Activated T-cell treated with anti-CD3 and anti-CD28 coated beads, Interleukin-2, amount 50 U/mL, for 24 hours (primary cell): Measurements from ENCODE around the gene FAM237B.

Experiments used
- DNase-seq: peaks from one replicate; pipeline ENCODE4 v3.0.0-alpha.2; 2020
- H3K27ac Mint-ChIP-seq: 2 replicates; pipeline ENCODE4 v1.8.0; 2020; ENCODE audit warnings: mild to moderate bottlenecking, mixed read lengths
- H3K27me3 Mint-ChIP-seq: 2 replicates; pipeline ENCODE4 v1.8.0; 2020; ENCODE audit warnings: mixed read lengths
- H3K36me3 Mint-ChIP-seq: 2 replicates; pipeline ENCODE4 v1.8.0; 2020; ENCODE audit warnings: low read depth, mixed read lengths
- H3K4me1 Mint-ChIP-seq: 2 replicates; pipeline ENCODE4 v1.8.0; 2020; ENCODE audit warnings: low read depth, mixed read lengths
- H3K4me3 Mint-ChIP-seq: 2 replicates; pipeline ENCODE4 v1.8.0; 2020; ENCODE audit warnings: mild to moderate bottlenecking, moderate library complexity, mixed read lengths
- H3K9me3 Mint-ChIP-seq: 2 replicates; pipeline ENCODE4 v1.8.0; 2020; ENCODE audit warnings: mixed read lengths

Gene FAM237B

DNA sequence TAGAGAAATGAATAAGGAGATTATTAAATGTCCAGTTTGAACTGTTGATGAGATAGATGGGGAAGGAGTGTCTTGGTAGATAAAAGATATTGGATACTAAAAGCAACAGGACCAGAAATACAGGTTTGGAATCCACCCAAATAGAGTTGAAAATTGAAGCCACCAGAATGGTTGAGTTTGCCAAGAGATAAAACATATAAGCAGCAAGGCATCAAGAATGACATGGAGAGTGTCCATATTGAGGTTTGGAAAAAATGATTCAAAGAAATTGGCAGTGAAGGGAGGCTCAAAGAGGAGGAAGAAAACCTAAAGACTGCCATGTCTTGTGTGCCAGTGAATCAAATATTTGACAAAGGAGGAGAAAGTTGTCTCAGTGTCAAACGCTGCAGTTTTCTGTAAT lies 51.9 kb downstream of the FAM237B start:
- DNase-seq, result no peak
- Mint-ChIP-seq H3K36me3 (no peaks in the 10 kb centered on the region), H3K9me3 (no peaks in the 10 kb centered on the region), H3K27me3 (peaks cover 5% of the 10 kb centered on the region), H3K4me1 (no peaks in the 10 kb centered on the region), H3K4me3 (no peak overlapping the region), H3K27ac (no peak overlapping the region)

DNA sequence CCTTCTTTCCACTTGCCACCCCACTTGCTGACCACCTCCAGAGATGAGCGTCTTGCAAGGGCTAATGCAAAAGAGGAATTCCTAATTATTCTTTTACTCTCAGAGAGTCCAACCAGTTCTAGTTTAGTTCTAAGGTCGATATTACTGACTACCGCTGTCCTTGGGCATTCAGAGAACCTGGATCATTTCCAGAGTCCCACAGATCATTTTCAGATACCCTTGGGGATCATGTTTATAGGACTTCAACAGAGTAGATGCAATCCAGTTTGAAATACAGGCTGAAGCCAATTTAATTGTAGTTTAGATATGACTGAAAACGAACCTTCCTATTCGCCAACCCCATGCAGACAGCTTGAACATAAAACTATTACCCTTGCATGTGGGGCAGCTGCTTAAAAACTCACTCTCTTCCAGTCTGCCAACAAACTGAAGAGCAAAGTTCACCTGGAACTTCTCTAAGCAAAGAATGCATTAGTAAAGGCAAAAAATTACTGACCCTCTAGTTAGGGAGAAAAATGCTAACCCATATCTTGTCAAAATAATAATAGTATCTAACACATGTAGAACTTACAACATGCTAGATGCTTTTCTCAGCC lies 53.7 kb downstream of the FAM237B start:
- Mint-ChIP-seq H3K27me3 (peaks cover 5% of the 10 kb centered on the region), H3K36me3 (no peaks in the 10 kb centered on the region), H3K4me3 (no peak overlapping the region), H3K4me1 (no peaks in the 10 kb centered on the region), H3K9me3 (no peaks in the 10 kb centered on the region), H3K27ac (no peak overlapping the region)
- no peak for DNase-seq

DNA sequence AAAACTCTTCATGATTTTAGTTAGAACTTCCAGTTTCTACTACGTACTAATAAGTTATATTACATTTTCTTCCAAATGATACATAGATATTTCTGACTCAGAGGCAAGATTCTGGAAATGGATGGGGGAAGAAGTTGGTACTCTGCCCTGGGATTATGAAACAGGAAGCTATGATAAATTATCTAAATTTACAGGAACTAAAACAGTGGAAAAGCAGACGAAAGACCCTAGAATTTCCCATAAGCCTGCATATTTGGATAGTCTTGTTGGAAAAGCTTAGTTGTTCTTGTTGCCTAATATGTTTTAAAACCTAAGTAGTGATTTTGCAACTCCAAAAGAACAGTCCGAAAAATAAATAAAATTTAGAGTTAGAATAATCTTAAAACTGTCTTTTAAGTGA lies 54.3 kb downstream of the FAM237B start:
- DNase-seq, result no peak
- Mint-ChIP-seq H3K27me3 (peaks cover 5% of the 10 kb centered on the region), H3K27ac (no peak overlapping the region), H3K4me1 (no peaks in the 10 kb centered on the region), H3K9me3 (no peaks in the 10 kb centered on the region), H3K36me3 (no peaks in the 10 kb centered on the region), H3K4me3 (no peak overlapping the region)
